GM19452 (cell line): ENCODE measurements around the gene GAS6.
"Not testable (repeated sequence)": the region's sequence is repeated elsewhere in the genome, so short reads cannot be mapped to it uniquely, and the experiment has no call there.

ENCODE experiments used
- ATAC-seq: cut with Tn5 transposase; IDR thresholded peaks from one replicate; pipeline ENCODE4 v1.9.1; 2021; ENCODE audit not compliant: unreplicated experiment

GAS6 gene

GRCh38 chr13:113874177-113874576, 10.3 kb upstream of the GAS6 start:
- ATAC-seq = no peak

DNA sequence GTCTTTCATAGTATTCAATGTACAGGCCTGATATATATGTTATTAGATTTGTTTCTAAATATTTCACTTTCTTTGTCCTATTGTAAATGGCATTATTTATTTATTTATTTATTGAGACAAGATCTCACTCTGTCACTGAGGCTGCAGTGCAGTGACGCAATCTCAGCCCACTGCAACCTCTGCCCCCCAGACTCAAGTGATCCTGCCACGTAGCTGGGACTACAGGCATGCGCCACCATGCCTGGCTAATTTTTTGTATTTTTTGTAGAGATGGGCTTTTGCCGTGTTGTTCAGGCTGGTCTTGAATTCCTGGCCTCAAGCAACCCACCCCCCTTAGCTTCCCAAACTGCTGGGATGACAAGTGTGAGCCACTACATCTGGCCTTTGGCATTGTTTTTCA, 5.4 kb upstream of the GAS6 start:
- no peak for ATAC-seq

DNA sequence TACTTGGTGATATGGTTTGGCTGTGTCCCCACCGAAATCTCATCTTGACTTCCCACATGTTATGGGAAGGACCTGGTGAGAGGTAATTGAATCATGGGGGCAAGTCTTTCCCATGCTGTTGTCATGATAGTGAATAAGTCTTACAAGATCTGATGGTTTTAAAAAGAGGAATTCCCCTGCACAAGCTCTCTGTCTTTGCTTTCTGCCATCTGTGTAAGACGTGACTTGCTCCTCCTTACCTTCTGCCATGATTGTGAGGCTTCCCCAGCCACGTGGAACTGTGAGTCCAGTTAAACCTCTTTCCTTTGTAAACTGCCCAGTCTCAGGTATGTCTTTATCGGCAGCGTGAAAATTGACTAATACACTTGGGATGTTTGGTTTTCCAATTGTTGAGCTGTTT, 4.0 kb upstream of the GAS6 start:
- ATAC-seq = not testable (repeated sequence)

- no peak for ATAC-seq
Observed at GRCh38 chr13:113865427-113865826, 1.6 kb upstream of the GAS6 start.

GRCh38 chr13:113864273-113864890, 506 bp upstream of the GAS6 start:
- ATAC-seq = no peak

- no peak for ATAC-seq
Observed at GRCh38 chr13:113862931-113863523, 849 bp downstream of the GAS6 start.

DNA sequence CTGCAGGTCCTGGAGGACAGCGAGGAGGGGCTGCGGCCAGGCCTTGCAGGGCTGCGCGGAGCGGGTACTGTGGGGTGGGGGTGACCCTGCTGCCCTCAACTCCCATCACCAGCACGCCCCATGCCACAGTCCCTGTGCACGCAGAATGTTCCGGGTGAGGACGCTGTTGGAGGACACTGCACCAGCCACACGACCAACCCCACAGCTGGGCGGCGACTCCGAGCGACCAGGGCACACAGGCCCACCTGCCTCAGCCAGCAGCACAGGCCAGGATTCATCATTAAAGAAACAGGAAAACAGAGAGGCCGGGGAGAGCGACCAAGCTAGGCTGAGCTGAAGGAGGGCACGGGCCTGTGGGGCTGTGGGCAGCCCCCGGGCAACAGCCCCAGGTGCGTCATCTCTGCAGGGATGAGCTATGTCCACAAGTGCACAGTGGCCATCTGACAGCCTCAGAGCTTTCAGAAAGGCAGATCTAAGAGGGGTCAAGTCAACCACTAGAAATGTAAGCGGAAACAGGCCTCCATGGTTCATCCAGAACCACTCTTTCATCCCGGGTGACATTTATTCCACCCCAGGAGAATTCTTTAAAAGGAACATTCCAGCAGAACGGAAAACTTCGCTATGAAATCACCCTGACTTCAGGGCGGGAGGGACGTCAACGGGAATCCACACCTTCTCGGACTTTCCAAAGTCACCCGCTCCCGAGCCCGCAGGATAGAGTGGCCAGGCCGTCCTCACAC, 1.5 kb downstream of the GAS6 start:
- no peak for ATAC-seq

DNA sequence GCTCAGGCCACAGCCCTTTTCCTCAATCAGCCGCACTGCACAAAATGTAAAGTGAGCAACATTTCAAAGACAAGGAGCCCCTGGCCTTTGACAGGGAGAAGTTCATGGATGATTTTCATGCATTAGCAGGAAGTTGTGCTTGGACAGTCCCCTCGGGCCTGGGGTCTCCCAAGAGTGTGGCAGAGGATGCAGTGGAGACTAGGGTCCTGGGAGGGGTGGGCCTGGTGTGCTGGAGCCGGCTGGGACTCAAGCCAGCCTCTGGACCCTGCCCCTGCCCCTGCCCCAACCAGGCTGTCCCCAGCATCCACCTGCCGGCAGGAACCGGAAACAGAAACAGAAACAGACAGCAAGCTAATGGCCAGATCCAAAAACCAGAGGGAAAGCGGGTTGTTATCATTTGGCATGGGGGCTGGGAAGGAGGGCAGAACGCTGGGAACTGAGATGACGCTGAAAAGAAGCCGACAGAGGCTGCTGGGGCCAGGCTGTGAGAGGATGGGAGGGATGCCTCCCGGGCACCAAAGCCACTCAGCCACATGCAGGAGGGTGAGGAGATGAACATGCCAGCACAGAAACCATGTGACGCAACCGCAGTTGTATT, 2.3 kb downstream of the GAS6 start:
- no peak for ATAC-seq

- ATAC-seq = no peak
Observed at GRCh38 chr13:113860665-113861432, 3.0 kb downstream of the GAS6 start.

DNA sequence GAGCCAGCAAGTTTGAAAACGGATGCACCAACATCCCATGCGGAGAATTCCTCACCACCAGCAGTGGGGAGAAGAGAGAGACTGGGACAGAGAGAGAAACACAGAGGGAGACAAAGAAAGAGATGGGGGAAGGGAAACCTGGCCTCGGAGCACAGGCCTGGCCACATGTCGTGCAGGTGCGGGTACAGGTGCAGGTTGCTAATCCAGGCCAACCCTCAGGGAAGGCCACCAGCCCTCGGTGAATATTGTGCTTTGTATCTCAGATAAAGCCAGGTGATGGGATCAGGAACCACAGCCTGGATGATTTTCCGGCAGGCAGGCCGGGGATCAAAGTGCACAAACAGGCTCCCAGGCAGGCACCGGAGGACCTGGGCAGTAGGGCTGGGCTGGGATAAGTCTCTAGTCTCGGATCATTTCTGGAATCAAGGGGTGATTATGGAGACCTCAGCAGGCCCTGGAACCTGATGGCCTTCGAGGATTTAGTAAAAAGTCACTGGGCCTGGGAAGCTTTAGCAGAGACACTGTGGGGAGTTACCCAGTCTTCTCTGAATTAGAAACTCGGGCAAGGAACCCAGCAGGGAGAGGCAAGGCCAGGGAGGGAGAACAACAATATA, 3.7 kb downstream of the GAS6 start:
- ATAC-seq = no peak

DNA sequence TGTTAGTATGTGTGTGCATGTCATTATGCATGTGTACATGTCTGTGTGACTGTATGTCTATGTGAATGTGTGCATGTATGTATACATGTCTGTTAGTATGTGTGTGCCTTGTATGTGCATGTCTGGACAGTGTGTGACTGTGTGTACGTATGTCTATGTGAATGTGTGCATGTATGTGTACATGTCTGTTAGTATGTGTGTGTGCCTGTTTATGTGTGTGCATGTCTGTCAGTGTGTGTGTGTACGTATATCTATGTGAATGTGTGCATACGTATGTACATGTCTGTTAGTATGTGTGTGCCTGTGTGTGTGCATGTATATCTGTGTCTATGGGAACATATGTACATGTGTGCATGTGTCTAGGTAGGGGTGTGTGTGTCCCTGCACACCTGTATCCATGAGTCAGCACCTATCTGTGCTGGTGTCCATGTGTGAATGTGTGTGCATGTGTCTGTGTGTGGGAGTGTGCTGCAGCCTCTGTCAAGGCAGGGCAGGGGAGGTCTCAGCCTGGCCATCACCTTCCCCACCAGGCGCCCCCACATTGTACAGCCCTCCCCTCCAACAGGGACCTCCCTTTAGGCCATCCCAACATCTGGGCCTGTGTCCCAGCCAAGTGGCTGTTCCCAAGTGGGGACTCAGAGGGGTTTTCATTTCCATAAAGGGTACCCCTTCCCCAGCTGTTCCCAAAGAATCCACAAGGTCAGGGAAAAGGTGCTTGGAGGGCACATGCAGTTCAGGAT, 4.4 kb downstream of the GAS6 start:
- ATAC-seq = no peak

GRCh38 chr13:113857531-113858195, 6.2 kb downstream of the GAS6 start:
- ATAC-seq = no peak

DNA sequence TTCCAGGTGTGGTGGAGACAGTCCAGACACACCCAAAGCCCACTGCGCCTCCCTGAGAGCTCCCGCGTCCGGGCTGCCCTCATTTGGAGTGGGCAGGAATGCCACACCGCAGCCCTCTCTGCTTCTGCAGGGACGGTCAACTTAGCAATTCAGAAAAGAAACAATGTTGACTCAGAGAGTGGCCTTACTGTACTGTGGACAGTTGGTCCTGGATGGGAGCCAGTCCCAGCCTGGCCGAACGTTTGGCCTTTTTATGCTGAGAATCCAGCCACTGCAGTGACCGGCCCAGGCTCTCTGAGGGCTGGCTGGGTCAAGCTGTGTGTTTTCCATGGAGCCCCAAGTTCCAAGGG, 7.2 kb downstream of the GAS6 start:
- ATAC-seq = no peak

- no peak for ATAC-seq
Observed at GRCh38 chr13:113855931-113856715, 7.8 kb downstream of the GAS6 start.

GRCh38 chr13:113855012-113855921, 8.6 kb downstream of the GAS6 start:
- ATAC-seq = no peak

DNA sequence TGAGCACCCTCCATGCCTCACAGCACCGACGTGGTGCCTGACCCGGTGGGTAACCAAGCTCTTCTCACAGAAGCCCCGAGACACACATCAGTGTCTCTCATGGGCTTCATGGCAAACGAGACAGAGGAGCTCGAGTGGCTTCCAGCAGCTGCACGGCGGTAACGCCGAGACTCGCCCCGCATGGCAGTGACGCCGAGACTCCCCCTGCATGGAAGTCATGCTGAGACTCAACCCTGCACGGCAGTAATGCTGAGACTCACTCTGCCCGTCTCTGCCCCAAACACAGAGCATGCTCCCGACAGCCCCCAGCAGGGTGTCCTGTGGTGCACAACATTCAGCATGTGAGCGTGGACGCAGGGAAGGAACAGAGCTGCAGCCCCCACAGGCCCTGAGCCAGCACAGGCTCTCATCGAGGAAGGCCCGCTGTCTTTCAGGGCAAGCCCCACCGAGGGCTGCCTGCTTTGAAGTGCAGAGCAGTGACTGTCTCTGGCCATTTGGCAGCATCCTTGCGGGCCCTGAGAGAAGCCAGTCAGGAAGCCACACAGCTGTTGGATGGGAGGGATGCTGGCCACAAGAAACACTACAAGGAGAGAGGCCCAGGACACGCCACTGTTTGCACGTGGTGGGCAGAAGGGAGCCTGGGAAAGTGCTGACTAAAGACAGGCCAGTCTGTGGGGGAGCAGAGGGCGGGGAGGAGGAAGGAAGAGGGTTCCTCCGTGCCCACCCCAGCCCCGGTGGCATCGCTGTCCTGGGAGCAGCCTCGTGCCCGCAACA, 9.5 kb downstream of the GAS6 start:
- ATAC-seq = no peak
